Dedifferentiated amniotic fluid mesenchymal stem cell (primary cell): Measurements from ENCODE around the gene WDR41.
A peak's percentile ranks its signal among the peaks of the same experiment; 100 is the strongest.
"Not testable (repeated sequence)": the region's sequence is repeated elsewhere in the genome, so short reads cannot be mapped to it uniquely, and the experiment has no call there.

Experiments
- DNase-seq: peaks from one replicate; pipeline ENCODE4 v3.0.0-alpha.2; 2016; ENCODE audit errors: extremely low spot score

Gene WDR41, protein sequence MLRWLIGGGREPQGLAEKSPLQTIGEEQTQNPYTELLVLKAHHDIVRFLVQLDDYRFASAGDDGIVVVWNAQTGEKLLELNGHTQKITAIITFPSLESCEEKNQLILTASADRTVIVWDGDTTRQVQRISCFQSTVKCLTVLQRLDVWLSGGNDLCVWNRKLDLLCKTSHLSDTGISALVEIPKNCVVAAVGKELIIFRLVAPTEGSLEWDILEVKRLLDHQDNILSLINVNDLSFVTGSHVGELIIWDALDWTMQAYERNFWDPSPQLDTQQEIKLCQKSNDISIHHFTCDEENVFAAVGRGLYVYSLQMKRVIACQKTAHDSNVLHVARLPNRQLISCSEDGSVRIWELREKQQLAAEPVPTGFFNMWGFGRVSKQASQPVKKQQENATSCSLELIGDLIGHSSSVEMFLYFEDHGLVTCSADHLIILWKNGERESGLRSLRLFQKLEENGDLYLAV

DNA sequence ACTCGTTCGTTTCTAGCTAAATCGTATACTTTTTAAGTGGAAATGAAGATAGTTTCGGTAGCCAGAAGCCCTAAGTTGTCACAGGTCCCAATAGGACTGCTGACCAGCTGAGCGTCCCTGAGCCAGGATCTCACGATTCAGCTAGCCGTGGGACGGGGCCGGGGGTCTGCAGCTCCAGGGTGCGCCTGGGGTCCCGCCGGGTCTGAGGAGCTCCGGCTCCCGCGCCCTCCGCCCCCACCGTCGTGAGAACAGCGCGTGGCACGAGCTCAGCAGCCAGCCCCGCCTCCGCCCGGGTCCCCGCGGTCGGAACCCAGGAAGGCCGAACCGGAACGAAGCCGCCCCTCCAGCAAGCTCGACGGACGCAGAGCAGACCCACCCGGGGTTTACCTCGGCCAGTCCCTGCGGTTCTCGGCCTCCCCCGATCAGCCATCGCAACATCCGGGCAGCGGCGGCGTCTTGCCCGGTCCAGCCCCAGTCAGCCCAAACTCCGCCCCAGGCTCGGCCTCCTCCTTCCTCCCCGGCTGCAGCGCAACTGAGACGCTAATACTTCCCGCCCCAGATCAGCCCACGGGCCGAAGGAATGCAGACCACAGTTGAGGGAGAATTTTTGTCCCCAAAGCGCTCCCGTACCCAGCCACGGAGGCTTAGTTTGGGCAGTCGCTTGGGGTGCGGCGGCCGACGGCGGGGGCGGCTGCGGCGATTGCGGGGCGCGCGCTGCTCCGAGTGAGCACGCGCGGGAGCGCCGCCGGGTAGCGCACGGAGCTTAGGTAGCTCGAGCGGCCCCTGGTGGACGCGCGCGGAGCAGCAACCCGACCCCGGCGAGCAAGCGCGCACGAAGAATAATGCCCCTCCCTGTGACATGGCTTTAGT lies at the start of gene WDR41:
Gene WDR41 (minus strand): TSS at position 534 of the 870 bp plus-strand sequence. CDS start 96 bp downstream, at position 438.
- peak; percentile 92 for DNase-seq

DNA sequence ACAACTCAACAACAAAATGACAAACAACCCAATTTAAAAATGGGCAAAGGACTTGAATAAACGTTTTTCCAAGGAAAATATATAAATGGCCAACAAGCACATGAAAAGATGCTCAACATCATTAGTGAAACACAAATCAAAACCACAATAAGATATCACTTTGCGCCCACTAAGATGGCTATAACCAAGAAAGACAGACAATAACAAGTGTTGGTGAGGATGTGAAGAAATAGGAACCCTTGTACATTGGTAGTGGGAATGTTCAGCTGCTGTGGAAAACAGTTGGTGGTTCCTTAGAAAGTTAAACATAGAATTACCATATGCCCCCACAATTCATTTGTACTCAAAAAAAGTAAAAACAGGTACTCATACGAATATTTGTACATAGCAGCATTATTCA lies 39.2 kb upstream of the WDR41 start:
- no peak for DNase-seq

DNA sequence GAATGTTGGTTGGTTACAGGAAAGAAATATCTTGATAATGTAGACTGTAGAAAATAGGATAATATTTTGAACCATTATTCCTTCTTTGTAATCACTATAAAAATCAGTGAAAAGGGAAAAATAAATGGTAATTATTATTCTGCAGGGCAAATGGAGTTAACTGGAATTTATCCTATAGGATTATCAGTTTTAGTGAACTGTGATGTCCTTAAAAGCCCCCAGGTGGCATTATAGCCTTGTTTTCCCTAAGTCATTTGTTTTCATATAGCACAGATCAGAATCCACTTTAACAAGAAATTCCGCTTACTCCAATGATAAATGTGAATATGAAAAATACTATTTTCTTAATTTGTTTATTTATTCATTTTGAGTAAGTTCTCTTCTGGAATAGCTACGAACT lies 26.2 kb upstream of the WDR41 start:
- no peak for DNase-seq

DNA sequence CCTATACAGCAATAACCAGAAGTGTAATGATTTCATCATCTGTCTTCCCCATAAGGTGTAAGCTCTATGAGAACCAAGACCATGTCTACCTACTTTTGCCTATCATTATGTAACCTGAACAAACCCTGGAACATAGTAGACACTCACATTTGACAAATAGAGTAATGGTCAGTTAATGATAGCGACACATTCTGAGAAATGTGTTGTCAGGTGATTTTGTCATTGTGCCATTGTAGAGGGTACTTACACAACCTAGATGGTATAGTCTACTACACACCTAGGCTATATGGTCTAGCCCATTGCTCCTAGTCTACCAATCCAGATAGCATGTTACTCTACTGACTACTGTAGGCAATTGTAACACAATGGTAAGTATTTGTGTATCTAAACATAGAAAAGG lies 22.3 kb upstream of the WDR41 start:
- DNase-seq, result no peak

DNA sequence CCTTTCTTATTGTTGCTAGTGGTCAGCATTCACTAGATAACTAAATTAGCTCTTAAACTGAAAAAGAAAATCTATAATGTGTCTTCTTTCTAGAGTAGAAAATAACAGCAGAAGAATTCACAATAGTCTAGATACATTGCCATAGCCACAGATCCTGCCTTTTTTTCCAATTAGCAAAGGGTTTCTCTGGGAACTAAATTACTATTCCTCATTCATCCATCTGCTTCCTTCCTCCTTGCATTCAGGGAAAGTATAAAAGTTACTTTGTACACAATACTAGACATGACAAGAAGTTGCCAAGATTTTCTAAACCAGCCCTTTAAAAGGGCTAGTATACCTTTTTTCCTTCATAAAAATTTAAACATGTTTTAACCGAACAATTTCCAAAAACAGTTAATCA lies 21.2 kb upstream of the WDR41 start:
- DNase-seq, result no peak

DNA sequence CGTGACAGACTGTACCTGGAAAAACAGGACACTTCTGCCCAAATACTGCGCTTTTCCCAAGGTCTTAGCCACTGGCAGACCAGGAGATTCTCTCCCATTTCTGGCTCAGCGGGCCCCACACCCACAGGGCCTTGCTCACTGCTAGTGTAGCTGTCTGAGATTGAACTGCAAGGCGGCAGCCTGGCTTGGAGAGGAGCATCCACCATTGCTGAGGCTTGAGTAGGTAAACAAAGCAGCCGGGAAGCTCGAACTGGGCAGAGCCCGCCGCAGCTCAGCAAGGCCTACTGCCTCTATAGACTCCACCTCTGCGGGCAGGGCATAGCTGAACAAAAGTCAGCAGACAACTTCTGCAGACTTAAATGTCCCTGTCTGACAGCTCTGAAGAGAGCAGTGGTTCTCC lies 9.0 kb upstream of the WDR41 start:
- not testable (repeated sequence) for DNase-seq

DNA sequence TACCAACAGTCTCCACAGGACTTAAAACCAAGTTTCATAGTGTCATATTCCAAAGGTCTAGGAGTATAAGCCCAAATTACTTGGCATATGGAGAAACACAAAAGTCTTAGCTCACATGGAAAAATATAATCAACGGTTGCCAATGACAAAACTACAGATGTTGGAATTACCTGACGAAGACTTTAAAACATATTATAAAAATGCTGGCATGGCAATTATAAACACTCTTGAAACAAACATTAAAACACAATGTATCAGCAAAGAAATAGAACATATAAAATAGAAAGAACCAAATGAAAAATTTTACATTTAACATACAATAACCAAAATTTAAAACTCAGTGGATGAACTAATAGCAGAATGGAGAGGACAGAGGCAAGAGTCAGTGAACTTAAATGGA lies 7.9 kb upstream of the WDR41 start:
- no peak for DNase-seq

DNA sequence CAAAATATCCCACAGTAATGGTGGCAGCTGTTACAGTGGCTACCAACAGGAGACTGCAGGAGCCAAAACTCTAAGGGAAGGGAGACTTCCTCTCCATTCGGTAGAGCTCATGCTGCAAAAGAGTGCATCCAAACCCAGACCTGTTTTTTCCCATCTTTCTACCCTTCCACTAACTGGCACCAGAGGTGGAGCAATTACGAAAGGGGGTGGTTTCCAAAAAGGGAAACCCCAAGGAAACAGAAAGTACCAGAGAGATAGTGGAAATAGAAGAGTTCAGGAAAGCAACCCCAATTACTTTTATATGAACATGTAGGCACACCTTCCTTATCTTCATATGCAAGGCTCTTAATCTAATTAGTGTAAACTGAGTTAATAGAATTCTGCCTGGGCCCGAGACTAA lies 7.3 kb upstream of the WDR41 start:
- DNase-seq, result no peak

DNA sequence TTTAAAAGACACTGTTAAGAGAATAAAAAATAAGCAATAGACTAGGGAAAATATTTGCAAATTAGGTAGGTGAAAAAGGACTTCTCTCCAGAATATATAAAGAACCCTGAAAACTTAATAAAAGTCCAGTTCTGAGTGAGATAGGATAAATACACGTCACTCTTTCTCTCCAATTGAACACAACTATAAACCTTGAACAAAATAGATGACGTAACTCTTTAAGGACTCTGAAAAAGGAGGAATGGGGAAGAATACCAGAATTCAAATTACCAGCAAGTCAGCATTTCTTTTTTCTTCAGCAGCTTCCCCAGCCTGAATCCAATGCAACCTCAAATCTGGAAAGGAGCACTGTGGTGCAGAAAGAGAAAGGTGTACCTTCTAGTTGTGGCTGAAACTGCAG lies 6.8 kb upstream of the WDR41 start:
- DNase-seq, result no peak

DNA sequence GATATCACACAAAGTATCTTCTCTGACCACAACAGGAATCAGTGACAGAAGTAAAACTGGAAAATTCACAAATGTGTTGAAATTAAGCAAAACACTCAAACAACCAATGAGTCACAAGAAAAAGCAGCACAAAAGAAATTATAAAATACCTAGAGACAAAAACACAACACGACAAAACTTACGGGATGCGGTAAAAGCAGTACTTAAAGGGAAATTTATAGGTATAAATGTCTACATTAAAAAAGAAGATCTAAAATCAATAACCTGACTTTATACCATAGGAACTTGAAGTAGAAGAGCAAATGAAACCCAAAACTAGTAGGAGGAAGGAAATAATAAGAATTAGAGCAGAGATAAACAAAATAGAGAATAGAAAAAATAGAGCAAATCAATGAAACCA lies 2.8 kb upstream of the WDR41 start:
- no peak for DNase-seq

DNA sequence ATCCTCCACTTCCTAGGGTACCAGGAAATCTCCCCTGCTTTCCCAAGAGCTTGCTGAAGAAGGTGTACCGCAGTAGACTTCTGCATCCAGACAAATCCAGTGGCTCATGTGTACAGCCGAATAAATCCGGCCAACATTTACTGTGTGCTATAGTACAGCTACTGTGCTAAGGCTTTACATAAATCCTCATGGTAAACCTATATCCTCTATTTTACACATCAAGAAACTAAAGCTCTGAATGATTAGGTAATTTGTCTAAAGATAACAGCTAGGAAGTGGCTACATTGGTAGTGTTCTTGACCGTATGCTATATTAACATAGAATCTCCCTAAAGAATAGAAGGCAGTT lies 511 bp upstream of the WDR41 start:
- no peak for DNase-seq

DNA sequence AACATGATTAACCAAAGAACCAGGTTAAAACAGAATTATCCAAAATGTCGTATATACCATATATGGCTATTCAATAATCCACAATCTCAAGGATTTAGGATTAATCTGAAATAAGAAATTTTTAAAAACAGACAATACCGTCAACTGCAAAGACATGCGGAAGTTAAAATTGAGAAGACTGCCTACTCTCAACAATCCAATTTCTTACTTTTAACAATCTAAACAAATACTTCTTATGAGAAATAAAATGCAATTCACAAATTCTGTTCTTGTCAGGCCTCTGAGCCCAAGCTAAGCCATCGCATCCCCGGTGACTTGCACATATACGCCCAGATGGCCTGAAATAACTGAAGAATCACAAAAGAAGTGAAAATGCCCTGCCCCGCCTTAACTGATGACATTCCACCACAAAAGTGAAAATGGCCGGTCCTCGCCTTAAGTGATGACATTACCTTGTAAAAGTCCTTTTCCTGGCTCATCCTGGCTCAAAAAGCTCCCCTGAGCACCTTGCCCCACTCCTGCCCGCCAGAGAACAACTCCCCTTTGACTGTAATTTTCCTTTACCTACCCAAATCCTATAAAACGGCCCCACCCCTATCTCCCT lies 1.3 kb downstream of the WDR41 start:
- not testable (repeated sequence) for DNase-seq

DNA sequence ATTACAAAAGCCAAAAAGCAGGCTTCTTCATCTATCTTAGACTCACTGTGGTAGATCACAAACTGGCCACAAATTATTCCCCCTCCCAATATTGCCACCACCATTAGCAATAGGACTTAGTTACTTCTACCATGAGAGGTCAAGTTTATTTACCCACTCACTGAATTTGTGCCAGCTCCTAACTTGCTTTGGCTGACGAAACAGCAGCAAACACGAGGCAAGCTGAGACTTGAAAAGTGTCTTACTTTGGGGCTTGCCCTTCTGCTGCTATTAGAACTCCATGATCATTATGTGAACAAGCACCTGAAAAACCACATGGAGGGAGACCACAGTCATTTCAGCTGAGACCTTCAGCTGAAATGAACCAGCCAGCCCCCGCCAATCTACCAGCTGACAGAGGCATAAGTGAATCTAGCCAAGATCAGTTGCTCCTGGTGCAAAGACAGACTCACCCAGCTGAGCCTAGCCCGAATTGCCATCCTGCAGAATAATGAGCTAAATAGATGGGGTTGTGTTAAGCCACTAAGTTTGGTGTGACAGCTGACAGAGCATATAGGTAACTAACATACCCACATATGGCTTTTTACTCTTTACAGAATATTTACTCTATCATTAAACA lies 5.7 kb downstream of the WDR41 start:
- no peak for DNase-seq

DNA sequence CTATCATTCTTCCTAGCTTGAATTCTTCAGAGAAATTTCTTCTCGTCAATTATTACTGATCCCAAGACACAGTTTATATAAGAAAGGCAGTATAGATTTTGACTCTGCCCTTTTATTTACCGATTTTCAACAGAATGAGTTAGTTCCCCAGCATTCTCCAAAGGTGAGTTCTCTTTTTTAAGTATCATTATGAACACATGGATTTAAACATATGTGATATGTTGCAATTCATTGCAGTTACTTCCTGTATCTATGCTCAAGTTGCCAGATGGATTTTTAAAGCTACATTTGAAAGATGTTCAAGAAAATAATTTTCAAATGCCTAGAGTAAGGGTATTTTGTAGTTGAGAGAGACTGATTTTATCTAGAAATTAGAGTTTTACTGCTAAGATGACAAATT lies 8.4 kb downstream of the WDR41 start:
- no peak for DNase-seq

DNA sequence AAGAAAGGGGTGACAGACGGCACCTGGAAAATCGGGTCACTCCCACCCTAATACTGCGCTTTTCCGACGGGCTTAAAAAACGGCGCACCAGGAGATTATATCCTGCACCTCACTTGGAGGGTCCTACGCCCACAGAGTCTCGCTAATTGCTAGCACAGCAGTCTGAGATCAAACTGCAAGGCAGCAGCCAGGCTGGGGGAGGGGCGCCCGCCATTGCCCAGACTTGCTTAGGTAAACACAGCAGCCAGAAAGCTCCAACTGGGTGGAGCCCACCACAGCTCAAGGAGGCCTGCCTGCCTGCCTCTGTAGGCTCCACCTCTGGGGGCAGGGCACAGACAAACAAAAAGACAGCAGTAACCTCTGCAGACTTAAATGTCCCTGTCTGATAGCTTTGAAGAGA lies 17.1 kb downstream of the WDR41 start:
- DNase-seq, result not testable (repeated sequence)

DNA sequence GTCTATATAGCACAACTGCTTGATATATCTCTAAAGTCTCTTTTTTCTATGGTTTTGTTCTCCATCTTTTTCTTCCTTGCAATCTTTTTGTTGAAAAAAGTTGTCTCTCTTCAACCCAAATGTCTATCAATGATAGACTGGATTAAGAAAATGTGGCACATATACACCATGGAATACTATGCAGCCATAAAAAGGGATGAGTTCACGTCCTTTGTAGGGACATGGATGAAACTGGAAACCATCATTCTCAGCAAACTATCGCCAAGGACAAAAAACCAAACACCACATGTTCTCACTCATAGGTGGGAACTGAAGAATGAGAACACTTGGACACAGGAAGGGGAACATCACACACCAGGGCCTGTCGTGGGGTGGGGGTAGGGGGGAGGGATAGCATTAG lies 23.2 kb downstream of the WDR41 start:
- not testable (repeated sequence) for DNase-seq

DNA sequence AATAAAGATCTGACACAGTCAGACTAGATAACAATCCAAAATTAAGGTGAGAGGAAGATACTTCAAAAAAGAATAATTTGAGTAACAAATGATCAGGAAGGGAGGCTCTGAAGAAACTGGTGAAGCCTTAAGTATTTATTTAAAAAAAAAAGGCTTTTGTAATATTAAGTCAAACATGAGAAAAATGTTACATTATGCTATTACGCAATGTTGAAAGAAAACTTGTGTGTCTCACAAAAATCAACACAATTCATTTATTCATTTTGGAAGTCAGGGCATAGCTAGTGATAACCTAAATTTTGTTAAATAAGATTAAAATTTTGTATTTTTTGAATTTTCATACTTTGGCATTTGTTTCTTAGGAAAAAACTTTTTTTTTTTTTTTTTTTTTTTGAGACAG lies 28.2 kb downstream of the WDR41 start:
- DNase-seq, result no peak

DNA sequence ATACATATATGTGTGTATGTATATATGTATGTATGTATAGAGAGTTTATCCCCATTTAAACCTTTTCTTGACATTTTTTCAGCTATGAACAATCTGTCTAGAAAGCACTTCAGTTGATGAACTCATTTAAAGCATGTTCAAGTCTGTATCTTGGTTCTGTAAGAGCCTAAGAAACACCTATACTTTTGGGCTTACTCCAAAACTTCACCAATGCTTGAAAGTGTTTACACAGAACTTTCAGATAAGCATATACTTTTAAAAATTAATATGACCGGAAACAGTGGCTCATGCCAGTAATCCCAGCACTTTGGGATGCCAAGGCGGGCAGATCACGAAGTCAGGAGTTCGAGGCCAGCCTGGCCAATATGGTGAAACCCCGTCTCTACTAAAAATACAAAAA lies 30.8 kb downstream of the WDR41 start:
- no peak for DNase-seq

DNA sequence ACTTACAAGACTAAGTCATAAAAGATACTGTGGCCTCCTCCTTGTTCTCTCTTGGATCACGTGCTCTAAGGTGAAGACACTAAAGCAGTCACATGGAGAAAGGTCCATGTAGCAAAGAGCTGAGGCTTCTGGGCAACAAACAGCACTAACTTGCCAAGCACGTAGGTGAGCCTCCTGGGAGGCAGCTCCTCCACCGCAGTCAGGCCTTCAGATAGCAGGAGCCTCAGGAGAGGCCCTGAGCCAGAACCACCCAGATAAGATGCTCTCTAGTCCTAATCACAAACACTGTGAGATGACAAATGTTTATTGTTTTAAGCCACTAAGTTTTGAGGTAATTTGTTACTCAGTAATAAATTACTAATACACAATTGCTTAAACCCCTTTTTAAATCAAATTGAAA lies 38.0 kb downstream of the WDR41 start:
- DNase-seq, result no peak

DNA sequence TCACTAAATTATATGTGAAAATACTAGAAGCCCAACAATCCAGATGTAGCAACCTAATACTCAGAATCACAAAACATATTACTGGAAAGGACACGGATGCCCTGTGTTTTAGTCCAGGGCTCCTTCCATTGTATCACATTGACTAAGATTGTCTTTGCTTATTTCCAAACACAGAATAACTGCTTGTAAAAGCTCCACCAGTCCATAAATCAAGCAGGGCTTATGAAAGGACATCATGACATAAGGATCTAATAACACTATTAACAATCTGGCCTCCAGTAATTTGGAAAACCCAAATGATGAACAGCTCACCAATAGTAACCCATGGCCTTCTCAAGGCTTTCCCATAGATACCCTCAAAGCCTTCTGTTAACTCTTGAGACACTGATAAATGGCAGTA lies 39.8 kb downstream of the WDR41 start:
- no peak for DNase-seq

DNA sequence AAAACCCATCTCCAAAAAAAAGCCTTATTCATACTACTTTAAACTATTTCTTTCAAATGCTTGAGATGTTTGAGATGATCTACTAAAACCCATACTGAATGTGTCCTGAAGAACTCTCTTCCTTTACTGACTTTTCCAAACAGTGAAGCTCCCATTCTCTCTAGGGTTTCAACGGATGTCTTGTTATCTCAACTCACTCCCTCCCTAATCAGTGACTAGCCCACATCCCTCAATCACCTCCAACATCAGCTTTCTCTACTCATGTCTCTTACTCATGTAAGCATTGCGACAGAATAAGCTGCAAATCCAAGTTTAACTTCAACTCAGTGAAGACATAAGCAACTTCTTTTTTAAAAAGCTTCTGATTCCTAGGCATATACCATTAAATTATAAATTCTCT lies 42.1 kb downstream of the WDR41 start:
- DNase-seq, result no peak

DNA sequence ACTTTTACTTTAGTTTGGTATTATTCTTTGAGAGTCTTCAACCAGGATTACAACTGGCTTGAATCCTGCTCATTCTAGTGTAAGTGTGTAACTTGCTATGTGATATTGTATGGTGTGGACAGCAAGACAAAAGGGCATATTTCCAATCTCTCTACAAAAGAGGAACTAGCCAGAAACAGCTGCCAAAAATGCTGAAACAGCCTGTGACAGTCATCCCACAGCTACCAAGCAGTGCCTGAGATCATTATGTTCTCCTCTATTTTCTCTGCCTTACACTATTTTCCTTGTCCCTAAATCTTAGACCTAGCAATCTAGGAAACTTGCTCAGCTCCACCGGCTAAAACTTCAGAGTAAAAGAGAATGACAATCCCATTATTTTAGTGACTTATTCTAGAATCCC lies 42.8 kb downstream of the WDR41 start:
- DNase-seq, result no peak
